ENCODE results near the gene AGO3.
A peak's percentile ranks its signal among the peaks of the same experiment; 100 is the strongest.
"Not testable (repeated sequence)": the region's sequence is repeated elsewhere in the genome, so short reads cannot be mapped to it uniquely, and the experiment has no call there.

AGO3 gene

DNA sequence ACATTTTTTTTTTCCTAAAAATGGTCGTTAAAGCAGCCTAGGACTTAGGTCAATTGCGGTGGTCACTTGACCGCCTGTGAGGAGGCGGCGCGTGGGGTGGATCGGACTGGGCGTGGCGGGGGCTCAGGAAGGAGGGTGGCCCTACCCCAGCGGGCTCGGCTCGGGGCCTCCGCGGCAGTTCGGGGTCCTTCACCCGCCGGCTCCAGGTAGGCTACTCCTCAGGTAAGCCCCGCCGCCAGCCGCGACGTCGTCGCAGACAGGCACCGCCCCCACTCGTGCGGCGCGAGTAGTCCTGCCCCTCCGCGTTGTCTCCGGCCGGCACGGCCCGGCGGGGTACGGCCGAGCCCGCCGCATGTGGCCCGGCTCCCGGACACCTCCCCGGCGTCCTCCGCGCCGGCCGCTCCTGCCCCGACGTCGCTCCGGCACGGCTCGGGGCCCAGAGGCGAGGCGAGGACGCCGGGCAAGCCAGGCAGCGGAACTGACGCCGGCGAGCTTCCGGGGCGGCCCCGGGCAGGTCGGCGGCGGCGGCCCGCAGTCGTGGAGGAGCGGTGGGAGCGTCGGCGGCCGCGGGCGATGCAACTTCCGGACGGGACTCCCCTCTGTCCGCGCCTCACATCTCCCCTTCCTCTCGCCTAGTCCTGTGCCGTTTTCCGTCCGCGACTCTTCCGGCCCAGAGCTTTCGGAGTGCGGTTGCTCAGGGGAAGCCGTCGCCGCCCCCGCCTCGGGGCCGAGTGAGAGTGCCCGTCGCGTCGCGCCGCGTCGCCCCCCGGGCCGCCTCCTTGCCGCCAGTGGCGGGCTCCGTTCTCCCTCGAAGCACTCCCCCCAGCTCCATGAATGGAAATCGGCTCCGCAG is at the start of gene AGO3:
TSS of gene AGO3 (plus strand) at position 513 of the 853 bp plus-strand sequence. CDS start at position 835, 322 bp downstream.
- intact Hi-C loops (cut with micrococcal nuclease) = loop anchor here (10.0 kb wide), 2 partner anchors 46 to 154 kb away; partner anchors contain the start of genes ADPRS, AGO1 and TEKT2
- Mint-ChIP-seq H3K36me3 (ENCODE audit: low read depth) (peaks cover 9% of the 10 kb centered on the region), H3K27me3 (no peaks in the 10 kb centered on the region), H3K4me1 (ENCODE audit: low read depth) (peaks cover 16% of the 10 kb centered on the region), H3K27ac (peak within 1 kb of the TSS; percentile 96), H3K4me3 (peak within 1 kb of the TSS; percentile 83), H3K9me3 (no peaks in the 10 kb centered on the region)

DNA sequence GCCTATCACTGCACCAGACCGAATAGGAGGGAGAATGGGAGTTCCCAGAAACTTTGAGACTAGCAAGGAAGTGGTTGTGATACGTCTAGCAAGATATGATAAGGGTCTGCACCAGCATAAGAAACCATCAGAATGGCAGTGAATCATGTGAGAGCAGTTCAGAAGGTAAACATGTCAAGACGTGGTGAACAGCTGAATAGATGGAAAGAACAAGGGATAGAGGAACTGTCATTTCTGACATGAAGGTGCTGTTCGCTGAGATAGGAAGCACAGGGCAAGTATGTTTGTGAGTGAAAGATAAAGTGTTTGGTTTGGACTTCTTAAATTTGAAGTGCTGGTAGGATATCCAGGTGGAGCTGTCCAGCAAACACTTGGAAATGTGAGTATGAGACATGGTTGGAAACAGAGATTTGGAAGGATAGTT is 49.0 kb upstream of the AGO3 start:
- Mint-ChIP-seq H3K27me3 (no peaks in the 10 kb centered on the region), H3K36me3 (ENCODE audit: low read depth) (peaks cover 7% of the 10 kb centered on the region), H3K4me1 (ENCODE audit: low read depth) (peaks cover 36% of the 10 kb centered on the region), H3K27ac (no peak overlapping the region), H3K9me3 (no peaks in the 10 kb centered on the region), H3K4me3 (no peak overlapping the region)
- intact Hi-C loops (cut with micrococcal nuclease) = loop anchor here (10.0 kb wide), 1 partner anchor 53 kb away; the partner anchor contains the start of gene AGO3

DNA sequence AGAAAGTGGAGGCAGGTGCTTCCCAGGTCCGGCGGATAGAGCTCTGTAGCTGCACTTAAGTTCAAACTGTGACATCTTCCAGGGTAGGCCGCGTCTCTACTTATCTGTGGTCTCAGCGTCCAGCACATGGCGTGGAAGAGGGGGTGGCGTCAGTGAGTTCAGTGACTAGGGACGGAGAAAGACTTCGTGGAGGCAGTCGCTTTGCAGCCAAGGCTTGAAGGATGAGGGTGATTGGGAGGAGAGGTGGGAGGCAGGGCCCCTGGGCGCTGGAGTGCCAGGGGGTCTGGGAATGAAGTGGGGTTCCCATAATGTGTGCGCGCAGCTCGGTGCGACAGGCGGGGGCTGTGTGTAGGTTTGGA is 48.3 kb upstream of the AGO3 start:
- H3K36me3 Mint-ChIP-seq (ENCODE audit: low read depth) = peaks cover 7% of the 10 kb centered on the region
- H3K27me3 Mint-ChIP-seq = no peaks in the 10 kb centered on the region
- peak overlapping the region; percentile 88 for H3K27ac Mint-ChIP-seq
- H3K4me1 Mint-ChIP-seq (ENCODE audit: low read depth) = peaks cover 43% of the 10 kb centered on the region
- peak overlapping the region; percentile 39 for H3K4me3 Mint-ChIP-seq
- no peaks in the 10 kb centered on the region for H3K9me3 Mint-ChIP-seq
- intact Hi-C loops (cut with micrococcal nuclease) = loop anchor here (10.0 kb wide), 1 partner anchor 52 kb away; the partner anchor contains the start of gene AGO3

DNA sequence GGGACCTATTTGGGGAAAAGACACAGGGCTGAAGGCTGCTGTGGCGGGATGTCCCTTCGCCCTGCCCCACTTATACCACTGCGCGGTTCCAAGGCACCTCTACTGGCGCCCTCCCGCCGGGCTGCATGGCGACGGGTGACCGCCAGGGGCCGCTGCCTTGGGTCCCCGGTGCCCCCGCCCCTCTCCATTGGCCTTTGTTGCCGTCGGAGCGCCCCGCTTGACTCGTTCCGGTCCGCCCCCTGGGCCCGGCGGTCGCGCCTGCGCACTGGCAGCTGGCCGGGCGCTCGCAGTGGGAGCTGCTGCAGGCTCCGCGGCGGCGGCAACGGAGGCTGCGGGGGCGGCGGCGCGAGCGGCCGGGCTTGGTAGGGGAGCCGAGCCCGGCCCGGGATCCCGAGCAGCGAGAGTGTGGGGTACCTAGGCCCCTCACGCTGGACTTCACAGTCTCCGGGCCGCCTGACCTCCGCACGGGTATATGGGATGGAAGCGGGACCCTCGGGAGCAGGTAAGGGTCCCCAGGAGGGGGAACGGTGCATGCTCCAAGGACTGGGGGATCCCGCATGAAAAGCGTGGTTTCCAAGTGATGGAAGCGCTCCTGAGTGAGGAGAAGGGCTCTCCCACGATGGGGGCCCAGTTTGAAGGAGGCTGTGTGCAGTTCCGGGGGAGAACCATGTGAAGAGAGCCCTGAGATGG is 47.8 kb upstream of the AGO3 start, which contains the start of gene AGO1:
TSS of gene AGO1 (plus strand) at position 265 of the 690 bp plus-strand sequence. CDS start at position 478, 213 bp downstream.
- intact Hi-C loops (cut with micrococcal nuclease) = loop anchor here (10.0 kb wide), 1 partner anchor 52 kb away; the partner anchor contains the start of gene AGO3
- H3K27ac Mint-ChIP-seq = peak within 1 kb of the TSS; percentile 88
- H3K27me3 Mint-ChIP-seq = no peaks in the 10 kb centered on the region
- peaks cover 7% of the 10 kb centered on the region for H3K36me3 Mint-ChIP-seq (ENCODE audit: low read depth)
- no peaks in the 10 kb centered on the region for H3K9me3 Mint-ChIP-seq
- peak within 1 kb of the TSS; percentile 97 for H3K4me3 Mint-ChIP-seq
- peaks cover 48% of the 10 kb centered on the region for H3K4me1 Mint-ChIP-seq (ENCODE audit: low read depth)

DNA sequence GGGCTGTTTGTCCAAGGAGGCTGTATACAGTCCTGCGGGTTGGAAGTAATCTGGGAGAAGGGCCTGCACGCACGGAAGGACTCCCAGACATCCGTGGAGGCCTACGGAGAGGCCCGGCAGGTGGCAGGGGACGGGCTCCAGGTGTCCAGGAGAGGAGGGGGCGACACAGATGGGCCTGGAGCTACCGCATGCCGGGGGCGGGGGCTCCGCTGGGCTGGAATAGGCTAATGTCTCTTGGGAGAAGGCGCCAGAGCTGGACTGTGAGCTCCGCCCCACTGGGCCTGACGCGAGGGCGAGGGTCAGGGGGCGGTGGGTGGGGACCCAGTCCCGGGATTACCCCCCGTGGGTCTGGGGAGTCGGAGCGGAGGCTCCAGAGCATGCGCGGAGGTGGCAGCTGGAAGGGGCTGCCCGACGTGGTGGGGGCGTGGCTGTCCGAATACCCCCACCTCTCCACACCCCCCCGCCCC is 47.2 kb upstream of the AGO3 start:
- Mint-ChIP-seq H3K27me3 (no peaks in the 10 kb centered on the region), H3K4me1 (ENCODE audit: low read depth) (peaks cover 54% of the 10 kb centered on the region), H3K4me3 (peak overlapping the region; percentile 97), H3K9me3 (no peaks in the 10 kb centered on the region), H3K36me3 (ENCODE audit: low read depth) (peaks cover 13% of the 10 kb centered on the region), H3K27ac (peak overlapping the region; percentile 88)
- intact Hi-C loops (cut with micrococcal nuclease) = loop anchor here (10.0 kb wide), 1 partner anchor 51 kb away; the partner anchor contains the start of gene AGO3

DNA sequence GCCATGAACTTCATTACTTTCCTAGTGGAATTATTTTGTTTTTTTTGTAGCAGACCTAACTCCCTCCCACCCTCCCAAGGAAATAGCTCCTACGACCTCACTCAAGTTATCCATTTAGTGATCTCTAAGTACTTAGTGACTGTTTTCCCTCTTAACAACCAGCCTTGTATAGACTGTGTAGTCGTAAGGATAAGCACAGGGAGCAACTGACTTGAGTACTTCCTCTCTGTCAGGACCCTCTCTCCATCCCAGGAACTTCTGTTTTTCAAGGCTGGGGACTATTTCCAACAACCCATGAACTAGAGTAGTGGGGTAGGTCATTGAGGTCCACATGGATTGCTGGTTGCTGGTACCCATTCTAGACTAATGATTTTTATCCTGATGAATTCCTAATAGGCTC is 46.0 kb upstream of the AGO3 start:
- peaks cover 22% of the 10 kb centered on the region for H3K36me3 Mint-ChIP-seq (ENCODE audit: low read depth)
- no peaks in the 10 kb centered on the region for H3K27me3 Mint-ChIP-seq
- H3K9me3 Mint-ChIP-seq = no peaks in the 10 kb centered on the region
- H3K27ac Mint-ChIP-seq = no peak overlapping the region
- peaks cover 58% of the 10 kb centered on the region for H3K4me1 Mint-ChIP-seq (ENCODE audit: low read depth)
- intact Hi-C loops (cut with micrococcal nuclease) = loop anchor here (10.0 kb wide), 1 partner anchor 50 kb away; the partner anchor contains the start of gene AGO3
- H3K4me3 Mint-ChIP-seq = no peak overlapping the region

DNA sequence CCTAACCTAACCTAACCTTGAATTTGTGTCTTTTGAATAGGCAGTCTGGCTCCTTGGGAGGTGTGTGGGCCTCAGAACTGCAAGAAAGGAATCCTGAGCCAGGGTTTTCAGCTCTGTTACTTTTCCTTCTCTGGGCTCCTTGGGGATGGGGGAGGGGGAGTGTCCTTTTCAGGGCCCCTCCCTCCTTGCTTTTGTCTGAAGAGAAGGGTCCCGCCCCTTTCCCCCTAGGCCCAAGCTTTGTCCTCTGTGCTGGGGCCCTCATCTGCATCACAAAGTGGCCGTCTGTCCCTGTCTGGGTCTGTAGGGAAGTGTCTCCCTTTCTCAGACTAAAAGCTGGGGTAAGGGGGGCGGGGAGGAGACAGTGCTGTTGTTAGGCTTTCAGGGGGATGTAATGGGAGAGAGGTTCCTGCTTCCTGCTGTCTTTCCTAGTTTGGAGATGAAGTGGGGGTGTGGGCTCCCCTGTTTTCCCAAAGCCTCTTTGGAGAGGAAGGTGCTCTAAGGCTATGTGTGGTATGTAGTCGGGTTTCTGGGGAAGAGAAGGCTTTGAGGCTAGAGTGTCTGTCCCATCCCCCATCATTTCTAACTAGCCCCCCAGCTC is 44.8 kb upstream of the AGO3 start:
- Mint-ChIP-seq H3K27me3 (no peaks in the 10 kb centered on the region), H3K4me1 (ENCODE audit: low read depth) (peaks cover 58% of the 10 kb centered on the region), H3K27ac (peak overlapping the region; percentile 44), H3K9me3 (no peaks in the 10 kb centered on the region), H3K4me3 (no peak overlapping the region), H3K36me3 (ENCODE audit: low read depth) (peaks cover 31% of the 10 kb centered on the region)
- intact Hi-C loops (cut with micrococcal nuclease) = loop anchor here (10.0 kb wide), 1 partner anchor 49 kb away; the partner anchor contains the start of gene AGO3

DNA sequence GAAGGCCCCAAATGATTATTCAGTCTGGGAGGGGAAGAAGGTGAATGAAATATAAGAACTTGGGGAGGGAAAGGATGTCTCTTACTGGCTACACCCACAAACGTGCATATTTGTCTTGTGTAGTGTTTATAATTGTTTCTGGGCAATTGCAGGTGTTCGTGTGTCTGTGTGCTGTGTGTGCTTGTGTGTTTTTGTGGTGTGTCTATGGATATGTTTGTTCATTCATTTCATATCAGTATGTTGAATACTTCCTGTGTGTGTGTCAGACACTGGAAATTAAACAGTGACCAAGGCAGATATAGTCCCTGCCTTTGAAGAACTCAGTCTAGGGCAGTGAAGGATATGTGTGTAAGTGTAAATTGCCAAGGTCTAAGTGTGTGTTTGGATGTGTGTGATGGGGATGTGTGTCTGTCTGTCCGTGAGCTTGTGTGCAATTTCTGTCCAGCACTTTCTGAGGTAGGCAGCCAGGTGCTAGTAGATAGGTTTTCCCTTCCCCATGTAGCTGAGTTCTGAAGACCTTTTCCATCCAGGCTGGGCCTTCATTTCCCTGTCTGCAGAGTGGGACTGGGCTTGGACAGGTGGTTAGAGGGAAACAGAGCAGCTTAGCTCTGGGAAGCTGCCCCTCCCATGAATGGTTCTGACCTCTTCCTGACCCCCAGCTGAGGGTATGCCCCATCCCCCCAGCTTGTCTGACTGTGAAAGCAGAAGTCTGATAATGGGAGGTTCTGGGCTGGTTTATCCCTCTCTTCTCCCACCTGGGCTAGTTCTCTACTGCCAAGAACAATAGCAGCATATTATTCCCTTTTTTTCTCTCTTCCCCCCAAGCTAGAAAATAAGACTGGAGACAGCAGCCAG is 44.1 kb upstream of the AGO3 start:
- H3K27ac Mint-ChIP-seq = peak overlapping the region; percentile 44
- intact Hi-C loops (cut with micrococcal nuclease) = loop anchor here (10.0 kb wide), 1 partner anchor 48 kb away; the partner anchor contains the start of gene AGO3
- peaks cover 38% of the 10 kb centered on the region for H3K36me3 Mint-ChIP-seq (ENCODE audit: low read depth)
- H3K4me1 Mint-ChIP-seq (ENCODE audit: low read depth) = peaks cover 57% of the 10 kb centered on the region
- no peak overlapping the region for H3K4me3 Mint-ChIP-seq
- no peaks in the 10 kb centered on the region for H3K9me3 Mint-ChIP-seq
- H3K27me3 Mint-ChIP-seq = no peaks in the 10 kb centered on the region

DNA sequence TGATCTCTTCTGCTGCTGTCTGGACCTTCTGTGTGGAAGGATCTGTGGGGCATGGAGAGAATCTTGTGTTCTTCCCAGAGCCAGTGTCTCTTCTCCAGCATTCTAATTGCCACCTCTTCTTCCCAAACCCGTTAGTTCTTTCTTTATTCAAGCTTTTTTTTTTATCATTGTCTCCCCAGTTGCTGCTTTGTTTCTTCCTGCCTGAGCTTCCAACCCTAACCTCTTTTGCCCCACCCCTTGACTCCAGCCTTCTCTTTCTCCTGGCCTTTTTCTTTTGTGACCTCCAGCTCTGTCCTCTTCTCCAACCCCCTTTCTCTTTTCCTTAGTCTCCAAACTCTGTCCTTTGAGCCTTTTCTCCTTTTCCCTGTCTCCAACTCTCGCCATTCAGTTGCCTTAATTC is 43.4 kb upstream of the AGO3 start:
- Mint-ChIP-seq H3K27ac (peak overlapping the region; percentile 44), H3K9me3 (no peaks in the 10 kb centered on the region), H3K36me3 (ENCODE audit: low read depth) (peaks cover 45% of the 10 kb centered on the region), H3K27me3 (no peaks in the 10 kb centered on the region), H3K4me1 (ENCODE audit: low read depth) (peaks cover 56% of the 10 kb centered on the region), H3K4me3 (no peak overlapping the region)
- intact Hi-C loops (cut with micrococcal nuclease) = loop anchor here (10.0 kb wide), 1 partner anchor 47 kb away; the partner anchor contains the start of gene AGO3

DNA sequence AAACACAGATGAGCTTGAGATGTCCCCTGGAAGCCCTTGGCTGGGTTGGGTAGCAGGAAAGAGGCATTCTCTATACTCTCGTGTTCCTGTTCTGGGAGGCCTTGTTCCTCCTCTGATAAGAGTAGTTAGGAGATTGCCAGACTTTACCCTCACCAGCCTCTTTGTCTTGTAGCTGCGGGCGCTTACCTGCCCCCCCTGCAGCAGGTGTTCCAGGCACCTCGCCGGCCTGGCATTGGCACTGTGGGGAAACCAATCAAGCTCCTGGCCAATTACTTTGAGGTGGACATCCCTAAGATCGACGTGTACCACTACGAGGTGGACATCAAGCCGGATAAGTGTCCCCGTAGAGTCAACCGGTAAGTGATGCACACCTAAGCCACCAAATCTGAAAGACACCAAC is 42.6 kb upstream of the AGO3 start:
- intact Hi-C loops (cut with micrococcal nuclease) = loop anchor here (10.0 kb wide), 1 partner anchor 47 kb away; the partner anchor contains the start of gene AGO3
- Mint-ChIP-seq H3K27me3 (no peaks in the 10 kb centered on the region), H3K9me3 (no peaks in the 10 kb centered on the region), H3K4me3 (no peak overlapping the region), H3K27ac (peak overlapping the region; percentile 44), H3K4me1 (ENCODE audit: low read depth) (peaks cover 59% of the 10 kb centered on the region), H3K36me3 (ENCODE audit: low read depth) (peaks cover 50% of the 10 kb centered on the region)

DNA sequence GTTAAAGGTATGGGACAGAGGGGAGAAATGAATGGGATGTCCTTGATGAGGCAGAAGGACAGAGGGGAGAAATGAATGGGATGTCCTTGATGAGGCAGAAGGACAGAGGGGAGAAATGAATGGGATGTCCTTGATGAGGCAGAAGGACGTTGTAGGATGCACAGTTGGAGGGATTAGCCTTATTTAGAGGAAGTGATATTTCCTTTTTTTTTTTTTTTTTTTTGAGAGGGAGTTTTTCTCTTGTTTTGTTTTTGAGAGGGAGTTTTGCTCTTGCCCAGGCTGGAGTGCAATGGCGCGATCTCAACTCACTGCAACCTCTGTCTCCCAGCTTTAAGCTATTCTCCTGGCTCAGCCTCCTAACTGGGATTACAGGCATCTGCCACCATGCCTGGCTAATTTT is 41.9 kb upstream of the AGO3 start:
- H3K4me1 Mint-ChIP-seq (ENCODE audit: low read depth) = peaks cover 61% of the 10 kb centered on the region
- intact Hi-C loops (cut with micrococcal nuclease) = loop anchor here (10.0 kb wide), 1 partner anchor 46 kb away; the partner anchor contains the start of gene AGO3
- peak overlapping the region; percentile 44 for H3K27ac Mint-ChIP-seq
- not testable (repeated sequence) for H3K27me3 Mint-ChIP-seq, H3K9me3 Mint-ChIP-seq
- peaks cover 52% of the 10 kb centered on the region for H3K36me3 Mint-ChIP-seq (ENCODE audit: low read depth)
- H3K4me3 Mint-ChIP-seq = peak overlapping the region; percentile 14

DNA sequence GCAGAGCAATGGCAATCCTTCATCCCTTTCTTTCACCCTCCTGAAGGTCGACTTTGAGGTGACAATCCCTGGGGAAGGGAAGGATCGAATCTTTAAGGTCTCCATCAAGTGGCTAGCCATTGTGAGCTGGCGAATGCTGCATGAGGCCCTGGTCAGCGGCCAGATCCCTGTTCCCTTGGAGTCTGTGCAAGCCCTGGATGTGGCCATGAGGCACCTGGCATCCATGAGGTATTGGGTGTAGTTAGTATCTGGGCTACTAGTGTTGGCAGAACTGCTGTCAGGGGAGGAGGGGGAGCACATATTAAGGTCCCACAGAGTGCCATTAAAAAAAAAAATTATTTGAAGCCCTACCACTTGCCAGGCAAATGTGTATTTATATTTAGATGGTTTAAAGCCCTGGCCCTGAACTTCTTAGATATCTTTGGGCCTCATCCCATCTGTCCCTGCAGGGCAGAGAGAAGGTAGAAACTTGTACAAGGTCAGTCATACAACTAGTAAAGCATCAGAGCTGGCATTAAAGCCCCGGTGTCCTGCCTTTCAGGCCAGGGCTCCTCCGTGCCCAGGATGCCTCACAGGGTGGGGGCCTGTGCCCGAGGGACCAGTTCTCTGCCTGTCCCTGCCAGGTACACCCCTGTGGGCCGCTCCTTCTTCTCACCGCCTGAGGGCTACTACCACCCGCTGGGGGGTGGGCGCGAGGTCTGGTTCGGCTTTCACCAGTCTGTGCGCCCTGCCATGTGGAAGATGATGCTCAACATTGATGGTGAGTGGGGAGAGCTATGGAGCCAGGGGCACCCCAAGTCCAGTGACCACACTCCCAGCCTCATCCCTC is 37.6 kb upstream of the AGO3 start:
- intact Hi-C loops (cut with micrococcal nuclease) = no loop called here
- peaks cover 82% of the 10 kb centered on the region for H3K36me3 Mint-ChIP-seq (ENCODE audit: low read depth)
- no peaks in the 10 kb centered on the region for H3K9me3 Mint-ChIP-seq
- H3K4me3 Mint-ChIP-seq = no peak overlapping the region
- H3K27ac Mint-ChIP-seq = peak overlapping the region; percentile 87
- peaks cover 49% of the 10 kb centered on the region for H3K4me1 Mint-ChIP-seq (ENCODE audit: low read depth)
- no peaks in the 10 kb centered on the region for H3K27me3 Mint-ChIP-seq
